Pons (tissue), 1 donor: Measurements from ENCODE around the gene TMEM47.

Source experiments
- DNase-seq: peaks from one replicate; pipeline ENCODE4 v3.0.0-alpha.2; 2016; ENCODE audit warnings: low spot score

Gene TMEM47

GRCh38 chrX:34656842-34657725, at the start of gene TMEM47:
Gene TMEM47, minus strand, starts transcription at chrX:34657285. Its CDS starts 256 bp downstream, at chrX:34657029.
- DNase-seq: peak; percentile 45

DNA sequence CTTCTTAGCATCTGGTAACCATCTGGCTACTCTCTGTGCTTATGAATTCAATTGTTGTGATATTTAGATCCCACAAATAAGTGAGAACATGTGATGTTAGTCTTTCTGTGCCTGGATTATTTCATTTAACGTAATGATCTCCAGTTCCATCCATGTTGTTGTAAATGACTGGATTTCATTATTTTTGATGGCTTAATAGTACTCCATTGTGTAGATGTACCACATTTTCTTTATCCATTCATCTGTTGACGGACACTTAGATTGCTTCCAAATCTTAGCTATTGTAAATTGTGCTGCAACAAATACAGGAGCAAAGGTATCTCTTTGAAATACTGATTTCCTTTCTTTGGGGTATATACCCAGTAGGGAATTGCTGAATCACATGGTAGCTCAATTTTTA, 30.0 kb upstream of the TMEM47 start:
- DNase-seq: no peak

DNA sequence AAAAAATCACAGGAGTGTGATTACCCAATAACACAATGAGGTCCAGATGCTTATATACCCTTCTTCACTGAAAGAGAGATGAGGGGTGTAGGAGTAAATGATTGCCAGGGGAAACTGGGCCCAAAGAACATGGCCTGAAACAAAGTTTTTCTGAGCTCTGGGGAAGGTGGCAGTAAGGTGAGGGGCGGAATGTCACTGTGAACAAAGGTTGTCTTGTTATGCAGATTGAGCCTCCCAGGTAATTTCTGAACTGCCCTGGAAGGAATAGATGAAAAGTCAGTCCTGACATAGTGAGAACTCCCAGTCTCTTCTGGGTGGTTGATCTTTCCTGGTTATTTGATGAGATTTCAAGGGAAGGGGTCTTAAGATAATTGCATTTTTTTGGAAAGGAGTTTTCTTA, 2.5 kb upstream of the TMEM47 start:
- no peak for DNase-seq

DNA sequence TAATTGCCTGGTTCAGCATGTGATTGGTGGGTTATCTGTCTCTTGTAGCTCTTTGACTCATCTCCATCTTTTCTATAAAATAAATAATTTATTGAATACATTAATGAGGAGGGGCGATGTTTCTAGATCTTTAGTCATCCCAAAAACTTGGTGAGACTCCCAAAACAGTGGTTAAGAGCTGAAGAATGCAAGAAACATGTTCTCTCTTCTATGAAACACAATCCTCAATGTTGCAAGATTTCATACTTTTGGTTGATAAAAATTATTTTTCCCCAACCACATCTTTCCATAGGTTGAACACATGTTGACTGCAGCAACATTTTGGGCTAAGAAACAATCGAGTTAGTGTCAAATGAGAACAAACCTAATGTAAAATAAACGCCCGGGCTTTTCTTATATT, 1.2 kb upstream of the TMEM47 start:
- DNase-seq: no peak

- DNase-seq: no peak
Measured at GRCh38 chrX:34657726-34658070, 613 bp upstream of the TMEM47 start.

DNA sequence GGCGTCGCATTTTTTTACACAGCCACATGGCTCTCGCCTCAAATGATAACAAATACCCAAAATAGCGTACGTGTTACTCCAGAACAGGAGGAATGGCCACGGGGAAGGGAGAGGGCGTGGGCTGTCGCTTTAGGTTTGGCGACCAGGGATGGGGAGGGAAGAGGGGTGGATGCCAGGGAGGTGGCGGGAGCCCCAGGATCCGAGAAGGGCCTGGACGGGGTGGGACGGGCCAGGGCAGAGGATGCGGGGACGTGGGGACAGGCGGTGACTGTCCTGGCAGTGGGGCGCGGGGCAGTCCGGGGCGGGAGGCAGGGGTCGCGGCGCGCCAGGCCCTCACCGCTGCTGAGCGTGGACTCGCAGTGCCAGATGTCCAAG, 631 bp downstream of the TMEM47 start:
- no peak for DNase-seq

DNA sequence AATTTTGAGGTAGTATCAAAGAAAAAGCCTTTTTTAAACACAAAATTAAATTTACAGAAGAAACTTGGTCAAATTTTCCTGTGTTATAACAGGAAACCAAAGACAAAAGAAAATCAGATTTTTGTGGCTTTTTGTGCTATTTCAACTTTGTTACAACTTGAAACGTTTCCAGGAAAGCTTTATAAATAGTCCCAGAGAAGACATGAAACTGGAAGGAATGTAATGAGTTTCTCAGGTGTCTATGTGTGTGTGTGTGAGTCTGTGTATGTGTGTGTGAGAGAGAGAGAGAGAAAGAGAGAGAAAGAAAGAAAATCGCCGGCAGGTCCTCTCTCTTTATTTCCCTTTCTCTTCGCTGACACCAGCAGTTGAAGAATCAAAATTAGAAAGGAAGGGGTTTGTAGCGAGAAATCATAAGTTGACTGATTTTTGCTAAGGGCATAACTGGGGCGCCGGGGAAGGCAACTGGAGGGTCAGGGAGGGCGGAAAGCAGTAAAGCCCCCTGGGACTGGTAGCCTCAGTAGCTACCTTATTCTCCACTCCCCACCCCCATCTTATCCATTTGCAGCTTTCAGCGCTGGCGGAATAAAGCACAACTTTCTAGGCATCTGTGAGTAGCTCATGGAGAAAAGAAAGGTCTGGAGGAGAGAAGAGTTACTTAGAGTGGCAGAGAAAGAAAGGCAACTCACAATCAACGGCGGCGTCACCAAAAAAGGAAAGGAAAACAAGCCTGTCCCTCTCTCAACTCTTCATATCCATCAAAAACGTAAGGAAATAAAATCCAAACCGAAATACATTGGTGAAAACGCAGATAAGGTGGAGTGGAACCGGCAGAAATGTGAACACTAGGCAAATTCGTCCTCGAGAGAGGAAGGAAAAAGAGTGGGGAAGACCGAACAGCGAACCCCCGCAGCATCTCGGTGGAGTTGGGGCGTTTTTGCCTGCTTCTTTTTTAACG, 1.3 kb downstream of the TMEM47 start:
- no peak for DNase-seq

- DNase-seq: no peak
Measured at GRCh38 chrX:34654696-34655490, 2.2 kb downstream of the TMEM47 start.

- DNase-seq: no peak
Measured at GRCh38 chrX:34653811-34654210, 3.3 kb downstream of the TMEM47 start.

- no peak for DNase-seq
Measured at GRCh38 chrX:34642849-34643248, 14.2 kb downstream of the TMEM47 start.

DNA sequence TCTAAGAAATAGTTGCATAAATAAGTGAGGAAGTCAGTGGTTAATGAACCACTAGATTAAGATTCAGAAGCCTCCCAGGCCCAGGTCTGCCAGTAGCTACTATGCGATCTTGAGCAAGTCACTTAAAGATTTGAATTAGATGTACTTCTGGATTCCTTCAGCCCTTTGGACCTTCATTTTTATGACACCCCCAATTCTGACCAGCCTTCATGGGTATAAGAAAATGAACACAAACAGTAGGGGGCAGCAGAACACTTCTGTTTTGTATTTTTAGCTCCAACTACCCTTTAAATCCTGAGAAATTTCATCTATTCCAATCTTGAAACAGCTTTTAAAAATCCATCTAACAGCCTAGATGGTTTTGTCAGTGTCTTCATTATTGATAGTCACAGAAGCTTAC, 19.0 kb downstream of the TMEM47 start:
- DNase-seq: peak; percentile 27

DNA sequence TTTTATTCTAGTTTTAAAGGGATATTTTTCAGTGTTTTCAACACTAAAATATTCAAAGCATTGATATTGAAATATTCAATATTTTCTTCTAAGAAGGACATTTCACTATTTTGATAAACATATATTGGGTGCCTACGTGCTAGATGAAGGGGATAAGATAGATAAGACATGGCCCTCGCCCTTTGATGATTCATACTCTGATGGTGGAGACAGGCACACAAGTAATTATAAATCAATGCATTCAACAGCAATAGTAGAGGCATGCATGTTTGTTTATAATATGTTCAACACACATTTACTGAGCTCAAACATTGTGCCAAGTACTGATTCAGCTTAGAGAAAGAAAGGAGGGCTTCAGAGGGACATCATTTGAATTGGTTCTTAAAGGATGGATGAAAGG, 22.7 kb downstream of the TMEM47 start:
- no peak for DNase-seq

GRCh38 chrX:34632384-34632783, 24.7 kb downstream of the TMEM47 start:
- DNase-seq: no peak

- DNase-seq: no peak
Measured at GRCh38 chrX:34631479-34632220, 25.4 kb downstream of the TMEM47 start.

DNA sequence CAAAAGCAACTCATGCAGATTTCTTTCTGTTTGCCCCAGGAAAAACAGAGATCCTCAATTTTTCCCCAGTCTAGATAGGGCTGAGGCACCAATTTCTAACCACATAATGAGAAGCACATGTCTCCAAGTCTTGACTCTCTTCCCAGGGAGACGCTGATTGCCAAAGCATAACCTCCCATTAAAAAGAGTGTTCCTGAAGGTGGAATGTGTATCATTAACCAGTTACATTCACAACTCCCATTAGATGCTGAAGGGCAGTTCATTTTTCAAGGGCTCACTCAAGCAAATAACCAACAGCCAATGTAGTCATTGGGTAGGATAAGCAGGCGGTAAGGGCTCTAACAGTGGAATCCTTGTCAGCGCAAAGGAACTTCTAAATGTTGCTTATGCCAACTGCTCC, 27.5 kb downstream of the TMEM47 start:
- DNase-seq: no peak

GRCh38 chrX:34624416-34624815, 32.7 kb downstream of the TMEM47 start:
- DNase-seq: peak; percentile 9

DNA sequence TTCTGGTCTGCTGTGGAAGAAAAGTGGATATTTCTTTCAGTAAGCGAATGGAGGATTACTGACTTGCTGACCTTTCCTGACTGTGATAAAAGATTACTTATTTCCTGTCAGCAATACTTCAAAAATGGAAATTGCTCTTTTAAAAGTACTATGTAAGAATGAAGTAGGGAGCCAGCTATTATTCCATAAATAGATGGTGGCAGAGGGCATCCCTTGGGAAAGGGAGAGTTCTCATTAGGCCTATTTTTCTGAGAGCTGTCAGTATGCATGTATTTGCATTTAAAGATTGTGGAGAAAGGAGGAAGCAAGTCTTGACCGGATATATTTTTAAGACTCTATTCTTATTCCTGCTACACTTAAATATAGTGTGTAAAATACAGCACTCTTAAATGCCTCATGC, 37.2 kb downstream of the TMEM47 start:
- DNase-seq: no peak

- DNase-seq: no peak
Measured at GRCh38 chrX:34612036-34612435, 45.0 kb downstream of the TMEM47 start.

- no peak for DNase-seq
Measured at GRCh38 chrX:34598362-34598761, 58.7 kb downstream of the TMEM47 start.

DNA sequence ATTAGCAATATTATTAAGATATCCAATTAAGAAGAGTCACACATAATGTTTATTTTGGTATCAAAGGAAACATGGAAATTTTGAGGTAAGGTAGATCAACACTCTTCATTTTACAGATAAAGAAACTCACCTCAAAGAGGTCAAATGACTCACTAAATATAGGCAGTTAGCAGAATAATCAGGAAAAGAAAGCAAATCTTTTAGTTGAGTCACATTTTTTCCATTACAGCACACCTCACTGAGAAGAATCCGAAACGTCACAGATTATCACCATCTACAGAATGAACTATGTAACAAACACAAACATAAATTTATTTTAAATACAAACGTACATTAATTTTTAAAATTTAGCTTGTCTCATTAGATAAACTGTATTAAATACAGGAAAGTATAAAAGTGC, 70.1 kb downstream of the TMEM47 start:
- no peak for DNase-seq

GRCh38 chrX:34586346-34586911, 70.7 kb downstream of the TMEM47 start:
- no peak for DNase-seq
